ENCODE measurements around the gene MYZAP.

DNA sequence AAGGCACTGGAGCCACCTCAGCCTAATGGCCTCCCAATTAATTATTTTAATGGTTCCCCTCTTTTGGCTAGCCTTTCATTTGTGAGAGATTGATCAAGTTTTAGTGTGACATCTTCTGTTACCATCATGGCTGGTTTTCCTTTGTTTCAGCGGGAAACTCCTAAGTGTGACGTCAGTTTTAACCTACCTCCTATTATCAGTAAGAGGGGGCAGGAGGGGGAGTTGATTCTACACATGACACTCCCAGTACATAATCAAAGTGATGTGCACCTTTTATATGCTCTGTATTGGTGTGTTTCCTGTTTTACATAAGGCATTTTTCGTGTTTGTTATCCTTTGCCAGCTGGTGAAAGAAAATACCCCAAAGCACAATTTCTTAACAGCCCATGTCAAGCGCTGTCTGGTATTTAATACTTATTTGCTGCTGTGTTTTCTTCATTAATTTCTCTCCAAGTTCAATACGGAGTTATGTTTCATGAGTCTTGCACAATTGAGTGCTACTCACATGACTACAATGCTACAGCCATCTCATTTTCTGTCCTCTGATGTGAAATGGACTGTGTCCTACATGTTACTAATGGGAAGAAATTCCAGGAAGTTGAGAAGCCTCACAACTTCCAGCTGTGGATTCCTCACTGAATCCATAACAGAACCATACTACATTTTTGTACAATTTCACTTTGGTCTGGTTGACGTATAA is 62.6 kb downstream of the MYZAP start:
- no peak for TF ChIP-seq SIX5 (IDR thresholded peaks at IDR 0.05; ENCODE audit: low read depth, low read length, severe bottlenecking)
- TF ChIP-seq, protein P1, sequence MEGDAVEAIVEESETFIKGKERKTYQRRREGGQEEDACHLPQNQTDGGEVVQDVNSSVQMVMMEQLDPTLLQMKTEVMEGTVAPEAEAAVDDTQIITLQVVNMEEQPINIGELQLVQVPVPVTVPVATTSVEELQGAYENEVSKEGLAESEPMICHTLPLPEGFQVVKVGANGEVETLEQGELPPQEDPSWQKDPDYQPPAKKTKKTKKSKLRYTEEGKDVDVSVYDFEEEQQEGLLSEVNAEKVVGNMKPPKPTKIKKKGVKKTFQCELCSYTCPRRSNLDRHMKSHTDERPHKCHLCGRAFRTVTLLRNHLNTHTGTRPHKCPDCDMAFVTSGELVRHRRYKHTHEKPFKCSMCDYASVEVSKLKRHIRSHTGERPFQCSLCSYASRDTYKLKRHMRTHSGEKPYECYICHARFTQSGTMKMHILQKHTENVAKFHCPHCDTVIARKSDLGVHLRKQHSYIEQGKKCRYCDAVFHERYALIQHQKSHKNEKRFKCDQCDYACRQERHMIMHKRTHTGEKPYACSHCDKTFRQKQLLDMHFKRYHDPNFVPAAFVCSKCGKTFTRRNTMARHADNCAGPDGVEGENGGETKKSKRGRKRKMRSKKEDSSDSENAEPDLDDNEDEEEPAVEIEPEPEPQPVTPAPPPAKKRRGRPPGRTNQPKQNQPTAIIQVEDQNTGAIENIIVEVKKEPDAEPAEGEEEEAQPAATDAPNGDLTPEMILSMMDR (IDR thresholded peaks at IDR 0.05 in 2 of 3, conservative IDR thresholded peaks at IDR 0.05 in 1 of 3; ENCODE audit: control insufficient read depth in 2 of 3, extremely low read depth in 1 of 3, insufficient read depth in 1 of 3, low read depth in 3 of 3, low read length in 3 of 3): no peak
- TF ChIP-seq POLR2AphosphoS5 (IDR thresholded peaks at IDR 0.05; ENCODE audit: low read length): no peak
- TF ChIP-seq, protein P2, sequence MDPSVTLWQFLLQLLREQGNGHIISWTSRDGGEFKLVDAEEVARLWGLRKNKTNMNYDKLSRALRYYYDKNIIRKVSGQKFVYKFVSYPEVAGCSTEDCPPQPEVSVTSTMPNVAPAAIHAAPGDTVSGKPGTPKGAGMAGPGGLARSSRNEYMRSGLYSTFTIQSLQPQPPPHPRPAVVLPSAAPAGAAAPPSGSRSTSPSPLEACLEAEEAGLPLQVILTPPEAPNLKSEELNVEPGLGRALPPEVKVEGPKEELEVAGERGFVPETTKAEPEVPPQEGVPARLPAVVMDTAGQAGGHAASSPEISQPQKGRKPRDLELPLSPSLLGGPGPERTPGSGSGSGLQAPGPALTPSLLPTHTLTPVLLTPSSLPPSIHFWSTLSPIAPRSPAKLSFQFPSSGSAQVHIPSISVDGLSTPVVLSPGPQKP (IDR thresholded peaks at IDR 0.05; ENCODE audit: low read depth, low read length): no peak
- TF ChIP-seq EZH2 (IDR thresholded peaks at IDR 0.05; ENCODE audit: borderline replicate concordance, control insufficient read depth, low read depth, low read length): no peak
- no peak for TF ChIP-seq POLR2A (IDR thresholded peaks at IDR 0.05; ENCODE audit: low read depth, low read length)
- no peak for TF ChIP-seq KDM1A (IDR thresholded peaks at IDR 0.05; ENCODE audit: borderline replicate concordance)
- TF ChIP-seq ZNF274 (IDR thresholded peaks at IDR 0.05; ENCODE audit: insufficient read depth, insufficient read length): no peak
- TF ChIP-seq, protein P3, sequence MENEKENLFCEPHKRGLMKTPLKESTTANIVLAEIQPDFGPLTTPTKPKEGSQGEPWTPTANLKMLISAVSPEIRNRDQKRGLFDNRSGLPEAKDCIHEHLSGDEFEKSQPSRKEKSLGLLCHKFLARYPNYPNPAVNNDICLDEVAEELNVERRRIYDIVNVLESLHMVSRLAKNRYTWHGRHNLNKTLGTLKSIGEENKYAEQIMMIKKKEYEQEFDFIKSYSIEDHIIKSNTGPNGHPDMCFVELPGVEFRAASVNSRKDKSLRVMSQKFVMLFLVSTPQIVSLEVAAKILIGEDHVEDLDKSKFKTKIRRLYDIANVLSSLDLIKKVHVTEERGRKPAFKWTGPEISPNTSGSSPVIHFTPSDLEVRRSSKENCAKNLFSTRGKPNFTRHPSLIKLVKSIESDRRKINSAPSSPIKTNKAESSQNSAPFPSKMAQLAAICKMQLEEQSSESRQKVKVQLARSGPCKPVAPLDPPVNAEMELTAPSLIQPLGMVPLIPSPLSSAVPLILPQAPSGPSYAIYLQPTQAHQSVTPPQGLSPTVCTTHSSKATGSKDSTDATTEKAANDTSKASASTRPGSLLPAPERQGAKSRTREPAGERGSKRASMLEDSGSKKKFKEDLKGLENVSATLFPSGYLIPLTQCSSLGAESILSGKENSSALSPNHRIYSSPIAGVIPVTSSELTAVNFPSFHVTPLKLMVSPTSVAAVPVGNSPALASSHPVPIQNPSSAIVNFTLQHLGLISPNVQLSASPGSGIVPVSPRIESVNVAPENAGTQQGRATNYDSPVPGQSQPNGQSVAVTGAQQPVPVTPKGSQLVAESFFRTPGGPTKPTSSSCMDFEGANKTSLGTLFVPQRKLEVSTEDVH (IDR thresholded peaks at IDR 0.05; ENCODE audit: low read depth, partially characterized antibody): no peak
- no peak for TF ChIP-seq FOXM1 (IDR thresholded peaks at IDR 0.05; ENCODE audit: low read depth, low read length)
- no peak for TF ChIP-seq ASH2L (IDR thresholded peaks at IDR 0.05; ENCODE audit: borderline replicate concordance, low read depth)
- no peak for TF ChIP-seq MXI1 (IDR thresholded peaks at IDR 0.05; ENCODE audit: low read depth, low read length)

Measured in GM12878 (cell line).